Stimulated activated CD4-positive, alpha-beta T cell treated with anti-CD3 and anti-CD28 coated beads, Interleukin-2, amount 100 ng/mL, for 4 hours (primary cell): ENCODE data around the gene EAF1.
"Not testable (repeated sequence)": the region's sequence is repeated elsewhere in the genome, so short reads cannot be mapped to it uniquely, and the experiment has no call there.

Experiments used
- DNase-seq: peaks from one replicate; pipeline ENCODE4 v3.0.0-alpha.2; 2020; ENCODE audit warnings: low read depth

The EAF1 gene

GRCh38 chr3:15452156-15452555 is 24.8 kb downstream of the EAF1 start:
- DNase-seq = no peak

GRCh38 chr3:15452961-15453360 is 25.6 kb downstream of the EAF1 start:
- DNase-seq = no peak

GRCh38 chr3:15453501-15453900 is 26.1 kb downstream of the EAF1 start:
- no peak for DNase-seq

- no peak for DNase-seq
Measured at GRCh38 chr3:15453991-15454625, 26.7 kb downstream of the EAF1 start.

GRCh38 chr3:15454965-15455364 is 27.6 kb downstream of the EAF1 start:
- no peak for DNase-seq

GRCh38 chr3:15455756-15456155 is 28.4 kb downstream of the EAF1 start:
- no peak for DNase-seq

GRCh38 chr3:15456321-15456720 is 28.9 kb downstream of the EAF1 start:
- no peak for DNase-seq

GRCh38 chr3:15456915-15457314 is 29.5 kb downstream of the EAF1 start:
- not testable (repeated sequence) for DNase-seq

GRCh38 chr3:15458212-15458780 is 30.9 kb downstream of the EAF1 start:
- DNase-seq = no peak

- DNase-seq = no peak
Measured at GRCh38 chr3:15460891-15461531, 33.6 kb downstream of the EAF1 start.

GRCh38 chr3:15462451-15462850 is 35.1 kb downstream of the EAF1 start:
- no peak for DNase-seq

- DNase-seq = no peak
Measured at GRCh38 chr3:15465876-15466585, 38.6 kb downstream of the EAF1 start.

- no peak for DNase-seq
Measured at GRCh38 chr3:15467227-15468181, 40.1 kb downstream of the EAF1 start.

GRCh38 chr3:15470261-15470660 is 42.9 kb downstream of the EAF1 start:
- no peak for DNase-seq

- no peak for DNase-seq
Measured at GRCh38 chr3:15470849-15471248, 43.5 kb downstream of the EAF1 start.

- no peak for DNase-seq
Measured at GRCh38 chr3:15471861-15472260, 44.5 kb downstream of the EAF1 start.

- no peak for DNase-seq
Measured at GRCh38 chr3:15475161-15475560, 47.8 kb downstream of the EAF1 start.

GRCh38 chr3:15476378-15476777 is 49.0 kb downstream of the EAF1 start:
- DNase-seq = no peak

GRCh38 chr3:15477951-15478639 is 50.7 kb downstream of the EAF1 start:
- DNase-seq = no peak

- DNase-seq = no peak
Measured at GRCh38 chr3:15478640-15478979, 51.2 kb downstream of the EAF1 start.
